Measurements from ENCODE around the gene UGT1A4.

UGT1A4 gene

GRCh38 chr2:233791151-233791882, 72.8 kb downstream of the UGT1A4 start:
- DNase-seq (ENCODE audit: low spot score): no peak

GRCh38 chr2:233791883-233792329, 73.4 kb downstream of the UGT1A4 start:
- no peak for DNase-seq (ENCODE audit: low spot score)

- DNase-seq (ENCODE audit: low spot score): no peak
These were observed 74.2 kb downstream of the UGT1A4 start for GRCh38 chr2:233792720-233793119.

GRCh38 chr2:233793465-233794127, 75.1 kb downstream of the UGT1A4 start:
- DNase-seq (ENCODE audit: low spot score): no peak

- no peak for DNase-seq (ENCODE audit: low spot score)
These were observed 75.7 kb downstream of the UGT1A4 start for GRCh38 chr2:233794128-233794658.

- DNase-seq (ENCODE audit: low spot score): no peak
These were observed 77.2 kb downstream of the UGT1A4 start for GRCh38 chr2:233795735-233796171.

GRCh38 chr2:233796254-233796653, 77.7 kb downstream of the UGT1A4 start:
- no peak for DNase-seq (ENCODE audit: low spot score)

GRCh38 chr2:233798335-233799086, 80.0 kb downstream of the UGT1A4 start:
- no peak for DNase-seq (ENCODE audit: low spot score)

GRCh38 chr2:233799087-233799665, 80.6 kb downstream of the UGT1A4 start:
- DNase-seq (ENCODE audit: low spot score): no peak

- DNase-seq (ENCODE audit: low spot score): no peak
These were observed 81.2 kb downstream of the UGT1A4 start for GRCh38 chr2:233799716-233800115.

GRCh38 chr2:233800208-233800607, 81.7 kb downstream of the UGT1A4 start:
- DNase-seq (ENCODE audit: low spot score): no peak

GRCh38 chr2:233801357-233802131, 83.0 kb downstream of the UGT1A4 start:
- no peak for DNase-seq (ENCODE audit: low spot score)

- no peak for DNase-seq (ENCODE audit: low spot score)
These were observed 83.7 kb downstream of the UGT1A4 start for GRCh38 chr2:233802132-233802815.

- no peak for DNase-seq (ENCODE audit: low spot score)
These were observed 84.9 kb downstream of the UGT1A4 start for GRCh38 chr2:233803292-233803911.

- DNase-seq (ENCODE audit: low spot score): no peak
These were observed 85.5 kb downstream of the UGT1A4 start for GRCh38 chr2:233803994-233804393.

- no peak for DNase-seq (ENCODE audit: low spot score)
These were observed 88.8 kb downstream of the UGT1A4 start for GRCh38 chr2:233807215-233807865.

- DNase-seq (ENCODE audit: low spot score): no peak
These were observed 89.7 kb downstream of the UGT1A4 start for GRCh38 chr2:233807966-233808935.

GRCh38 chr2:233810385-233810784, 91.8 kb downstream of the UGT1A4 start:
- no peak for DNase-seq (ENCODE audit: low spot score)

- DNase-seq (ENCODE audit: low spot score): no peak
These were observed 92.6 kb downstream of the UGT1A4 start for GRCh38 chr2:233811087-233811486.

Measured in COLO829 (cell line).